Measurements from ENCODE around the gene ENSA. TPM values are rescaled to one million over a fixed set of nuclear protein-coding genes. Genes with fewer than 3 reads are reported as not detected.

The ENSA gene
- total RNA-seq, 5 donors from 2014 or later (not counting 1 experiment from before 2014, with no cell fraction given), result 108 to 158 (median 110) TPM

DNA sequence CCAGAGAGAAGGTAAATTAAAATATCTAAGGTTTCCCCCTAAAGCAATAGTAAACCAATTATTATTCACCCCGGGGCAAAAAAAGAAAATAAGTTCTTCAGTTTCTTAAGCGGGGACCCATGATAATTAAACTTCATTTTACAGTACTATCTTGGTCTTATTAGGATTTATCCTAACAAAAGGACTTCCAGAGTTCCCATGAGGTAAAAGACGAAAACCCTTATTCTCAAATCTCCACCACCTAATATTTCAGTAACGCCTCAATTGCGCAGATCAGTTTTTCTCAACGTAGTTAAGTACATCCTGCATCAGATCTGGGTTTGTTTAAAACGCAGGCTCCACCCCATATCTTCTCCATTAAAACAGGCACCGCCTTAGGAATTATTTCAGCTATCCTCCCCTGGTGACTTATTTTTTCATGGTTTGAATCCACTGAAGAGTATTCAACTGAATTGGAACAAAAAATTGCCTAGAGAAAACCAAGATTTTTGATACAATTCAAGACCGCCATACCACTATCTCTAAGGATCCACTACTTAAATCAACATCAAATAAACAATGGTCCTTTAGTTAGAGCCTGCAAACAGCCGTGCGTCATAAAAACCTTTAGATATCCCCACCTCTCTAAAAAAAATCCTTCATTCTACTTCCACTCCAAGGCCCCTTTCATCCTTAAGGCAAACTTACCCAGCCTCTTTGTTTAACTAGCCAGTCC is 51.7 kb downstream of the ENSA start:
- no peaks in the 10 kb centered on the region for H3K27me3 ChIP-seq (replicated peaks in 1 of 2; ENCODE audit: control insufficient read depth in 2 of 2, extremely low read depth in 1 of 2, insufficient read depth in 2 of 2, low read length in 1 of 2)
- H3K27ac ChIP-seq (ENCODE audit: low read length), result peak overlapping the region; percentile 82
- peaks cover 4 to 59% of the 10 kb centered on the region in 2 donors for H3K36me3 ChIP-seq (ENCODE audit: control insufficient read depth in 2 of 2, extremely low read depth in 1 of 2, insufficient read depth in 1 of 2, low read length in 1 of 2)
- Mint-ChIP-seq H3K27me3 (no peaks in the 10 kb centered on the region), H3K9me3 (no peaks in the 10 kb centered on the region), H3K36me3 (peaks cover 64% of the 10 kb centered on the region), H3K4me3 (peak overlapping the region; percentile 95 to 100 (median 99)), H3K4me1 (peaks cover 45 to 52% (median 48%) of the 10 kb centered on the region in 3 donors), H3K27ac (peak overlapping the region; percentile 96 to 98)
- ChIA-PET CTCF (interaction anchor here (1.3 to 12.6 kb wide), 5 partner anchors 14 to 52 kb away, joined by 3 to 170 read pairs (median 4); partner anchors contain the start of gene ENSA (in 1 of the 2)), POLR2A (interaction anchor here (0.6 to 11.0 kb wide), 13 partner anchors 10 to 691 kb away, joined by 3 to 255 read pairs (median 5); partner anchors contain the start of genes ENSA (in 1 of the 2) and GOLPH3L (in 1 of the 2))
- DNase-seq (peak in 15 of 35 experiments; percentile 27 to 71 (median 45)), ATAC-seq (replicated peaks in 1 of 4) (peak in 2 of 4 experiments; percentile 16 to 34)
- peak overlapping the region; percentile 77 to 100 for H3K4me3 ChIP-seq (ENCODE audit: control insufficient read depth in 1 of 2, extremely low read depth in 1 of 2, low read length in 1 of 2)
- H3K4me1 ChIP-seq (ENCODE audit: control insufficient read depth in 1 of 2, extremely low read depth in 1 of 2, insufficient read depth in 2 of 2, low read length in 2 of 2), result peaks cover 29 to 37% of the 10 kb centered on the region in 2 experiments
- no peaks in the 10 kb centered on the region for H3K9me3 ChIP-seq
- WGBS (ENCODE audit: insufficient coverage), result 2% methylated on average over 6 of the region's 11 CpGs

DNA sequence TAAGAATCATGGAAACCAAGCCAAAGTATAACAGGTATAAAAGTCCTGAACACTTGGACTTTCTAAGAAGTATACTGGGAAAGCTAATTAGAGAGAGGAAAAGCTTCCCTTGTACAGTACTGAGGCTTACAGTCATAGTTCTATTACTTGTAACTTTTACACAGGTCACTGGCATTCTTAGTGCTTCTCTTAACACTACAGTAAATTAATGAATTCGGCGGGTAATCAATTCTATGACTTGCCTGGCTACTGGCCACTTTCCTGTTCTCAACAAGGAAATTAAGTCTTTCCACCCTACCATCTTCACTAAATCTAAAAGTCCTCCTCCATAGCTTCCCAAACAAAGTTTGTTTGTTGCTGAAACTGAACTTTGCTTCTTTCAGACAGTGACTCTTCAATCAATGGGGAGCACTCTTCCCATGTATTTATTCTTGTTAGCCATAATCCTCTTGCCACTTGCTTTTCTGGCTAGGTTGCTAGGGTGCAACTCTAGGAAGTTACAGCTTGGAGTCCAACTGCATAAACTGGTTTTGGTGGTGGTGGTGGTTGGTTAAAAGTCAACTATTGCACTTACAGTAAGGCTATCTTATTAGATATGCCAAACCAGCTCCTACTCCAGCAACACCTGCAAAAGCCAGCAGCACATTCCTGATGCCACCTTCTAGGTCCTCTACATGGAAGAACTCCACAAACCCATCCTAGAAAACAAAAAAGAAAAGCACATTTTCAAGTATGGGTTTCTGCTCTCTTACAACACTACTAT is 52.4 kb downstream of the ENSA start:
- H3K9me3 ChIP-seq, result no peaks in the 10 kb centered on the region
- H3K27ac ChIP-seq (ENCODE audit: low read length), result peak overlapping the region; percentile 82
- no peaks in the 10 kb centered on the region for H3K27me3 Mint-ChIP-seq
- H3K4me1 Mint-ChIP-seq, result peaks cover 49 to 53% (median 52%) of the 10 kb centered on the region in 3 donors
- H3K4me3 Mint-ChIP-seq, result peak overlapping the region; percentile 95 to 100 (median 99)
- ATAC-seq (replicated peaks in 1 of 4), result no peak
- H3K9me3 Mint-ChIP-seq, result no peaks in the 10 kb centered on the region
- peaks cover 4 to 66% of the 10 kb centered on the region in 2 donors for H3K36me3 ChIP-seq (ENCODE audit: control insufficient read depth in 2 of 2, extremely low read depth in 1 of 2, insufficient read depth in 1 of 2, low read length in 1 of 2)
- DNase-seq, result peak in 1 of 35 experiments; percentile 27
- peak overlapping the region; percentile 96 to 98 for H3K27ac Mint-ChIP-seq
- POLR2A ChIA-PET, result interaction anchor here (0.8 to 11.0 kb wide), 14 partner anchors 9 to 690 kb away, joined by 3 to 255 read pairs (median 4); partner anchors contain the start of genes ENSA (in 1 of the 2) and GOLPH3L (in 1 of the 2)
- CTCF ChIA-PET, result interaction anchor here (1.3 to 12.6 kb wide), 6 partner anchors 10 to 52 kb away, joined by 3 to 170 read pairs (median 4); partner anchors contain the start of gene ENSA (in 1 of the 2)
- 0% methylated on average over 2 of the region's 2 CpGs for WGBS (ENCODE audit: insufficient coverage)
- H3K4me1 ChIP-seq (ENCODE audit: control insufficient read depth in 1 of 2, extremely low read depth in 1 of 2, insufficient read depth in 2 of 2, low read length in 2 of 2), result peaks cover 31 to 44% of the 10 kb centered on the region in 2 experiments
- H3K36me3 Mint-ChIP-seq, result peaks cover 68% of the 10 kb centered on the region
- H3K27me3 ChIP-seq (replicated peaks in 1 of 2; ENCODE audit: control insufficient read depth in 2 of 2, extremely low read depth in 1 of 2, insufficient read depth in 2 of 2, low read length in 1 of 2), result no peaks in the 10 kb centered on the region
- H3K4me3 ChIP-seq (ENCODE audit: control insufficient read depth in 1 of 2, extremely low read depth in 1 of 2, low read length in 1 of 2), result peak overlapping the region; percentile 77 to 100

DNA sequence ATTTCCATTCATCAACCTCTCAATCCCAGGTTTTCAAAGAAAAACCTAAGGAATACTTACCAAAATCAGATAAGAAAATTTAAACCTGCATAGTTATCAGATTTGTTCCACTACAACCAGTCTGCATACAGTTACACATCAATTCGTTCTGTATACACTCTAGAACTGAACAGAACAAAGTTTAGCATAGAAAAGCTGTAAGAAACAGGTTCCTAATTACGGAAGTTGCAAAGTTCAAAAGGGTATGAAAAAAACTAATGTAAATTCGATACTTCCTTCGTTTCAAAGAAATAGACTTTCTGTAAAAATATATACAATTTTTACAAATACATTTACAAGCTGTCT is 53.1 kb downstream of the ENSA start:
- CTCF ChIA-PET, result interaction anchor here (0.9 to 12.6 kb wide), 6 partner anchors 9 to 46 kb away, joined by 3 to 170 read pairs (median 4); no protein-coding TSS in a partner anchor
- ATAC-seq (replicated peaks in 1 of 4) (no peak), DNase-seq (peak in 1 of 35 experiments; percentile 13)
- WGBS (ENCODE audit: insufficient coverage), result no CpG with 5 or more reads among the region's 4 CpGs
- Histone ChIP-seq H3K4me3 (ENCODE audit: control insufficient read depth in 1 of 2, extremely low read depth in 1 of 2, low read length in 1 of 2) (peak overlapping the region; percentile 77 to 100), H3K4me1 (ENCODE audit: control insufficient read depth in 1 of 2, extremely low read depth in 1 of 2, insufficient read depth in 2 of 2, low read length in 2 of 2) (peaks cover 35 to 49% of the 10 kb centered on the region in 2 experiments), H3K27ac (ENCODE audit: low read length) (peak overlapping the region; percentile 82), H3K9me3 (no peaks in the 10 kb centered on the region), H3K36me3 (ENCODE audit: control insufficient read depth in 2 of 2, extremely low read depth in 1 of 2, insufficient read depth in 1 of 2, low read length in 1 of 2) (peaks cover 4 to 68% of the 10 kb centered on the region in 2 donors), H3K27me3 (replicated peaks in 1 of 2; ENCODE audit: control insufficient read depth in 2 of 2, extremely low read depth in 1 of 2, insufficient read depth in 2 of 2, low read length in 1 of 2) (no peaks in the 10 kb centered on the region)
- H3K36me3 Mint-ChIP-seq, result peaks cover 68% of the 10 kb centered on the region
- POLR2A ChIA-PET, result interaction anchor here (0.6 to 11.0 kb wide), 13 partner anchors 8 to 689 kb away, joined by 3 to 255 read pairs (median 5); partner anchors contain the start of genes ENSA (in 1 of the 2) and GOLPH3L (in 1 of the 2)
- no peaks in the 10 kb centered on the region for H3K27me3 Mint-ChIP-seq
- H3K4me3 Mint-ChIP-seq, result peak overlapping the region; percentile 95 to 100 (median 99)
- peaks cover 53 to 57% (median 56%) of the 10 kb centered on the region in 3 donors for H3K4me1 Mint-ChIP-seq
- H3K9me3 Mint-ChIP-seq, result no peaks in the 10 kb centered on the region
- H3K27ac Mint-ChIP-seq, result peak overlapping the region; percentile 96 to 98

DNA sequence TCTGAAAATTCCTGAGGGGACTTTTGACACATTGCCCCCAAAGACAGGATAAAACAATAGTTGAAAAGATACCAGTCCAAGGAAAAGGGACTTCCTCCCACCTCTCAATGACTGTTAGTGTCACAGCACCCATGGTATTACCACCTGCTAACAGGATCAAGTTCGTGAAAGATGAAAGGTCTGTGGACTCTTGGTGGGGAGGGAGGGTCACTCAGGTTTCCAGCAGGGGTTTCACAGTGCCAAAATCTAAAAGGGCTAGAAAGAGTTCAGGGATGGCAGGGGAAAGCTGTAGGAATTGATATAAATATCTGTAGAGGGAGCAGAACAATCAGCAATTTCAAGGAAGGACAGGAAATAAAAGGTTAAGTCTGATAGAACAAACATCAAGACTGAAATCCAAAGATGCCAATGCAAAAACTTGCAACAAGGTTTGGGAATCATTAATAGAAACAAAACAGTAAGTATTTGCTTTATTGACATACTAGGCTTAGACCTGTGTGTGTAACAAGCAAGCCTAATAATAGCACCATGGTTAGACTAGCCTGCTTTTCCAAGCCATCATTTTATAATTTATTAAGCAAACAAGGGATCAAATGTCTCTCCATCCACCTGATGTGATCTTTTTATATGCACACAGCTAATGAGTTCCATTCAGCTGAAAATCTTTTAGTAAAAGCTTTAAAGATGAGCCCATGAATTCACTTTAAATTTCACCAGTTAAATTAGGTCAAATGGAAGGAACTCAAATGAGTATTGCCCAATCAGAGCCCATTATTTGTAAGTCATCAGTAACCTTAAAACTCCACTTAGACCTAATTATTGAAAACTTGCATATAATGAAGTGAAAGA is 53.7 kb downstream of the ENSA start:
- no peaks in the 10 kb centered on the region for H3K9me3 Mint-ChIP-seq
- POLR2A ChIA-PET, result interaction anchor here (0.6 to 11.0 kb wide), 11 partner anchors 8 to 688 kb away, joined by 4 to 255 read pairs (median 6); partner anchors contain the start of genes ENSA (in 1 of the 2) and GOLPH3L (in 1 of the 2)
- Histone ChIP-seq H3K4me3 (ENCODE audit: control insufficient read depth in 1 of 2, extremely low read depth in 1 of 2, low read length in 1 of 2) (peak overlapping the region; percentile 77 to 100), H3K27ac (ENCODE audit: low read length) (peak overlapping the region; percentile 82), H3K4me1 (ENCODE audit: control insufficient read depth in 1 of 2, extremely low read depth in 1 of 2, insufficient read depth in 2 of 2, low read length in 2 of 2) (peaks cover 41 to 55% of the 10 kb centered on the region in 2 experiments), H3K36me3 (ENCODE audit: control insufficient read depth in 2 of 2, extremely low read depth in 1 of 2, insufficient read depth in 1 of 2, low read length in 1 of 2) (peaks cover 4 to 74% of the 10 kb centered on the region in 2 donors), H3K27me3 (replicated peaks in 1 of 2; ENCODE audit: control insufficient read depth in 2 of 2, extremely low read depth in 1 of 2, insufficient read depth in 2 of 2, low read length in 1 of 2) (no peaks in the 10 kb centered on the region), H3K9me3 (no peaks in the 10 kb centered on the region)
- CTCF ChIA-PET, result interaction anchor here (0.9 to 12.6 kb wide), 6 partner anchors 8 to 46 kb away, joined by 3 to 170 read pairs (median 4); no protein-coding TSS in a partner anchor
- ATAC-seq (replicated peaks in 1 of 4) (no peak), DNase-seq (peak in 1 of 35 experiments; percentile 20)
- H3K36me3 Mint-ChIP-seq, result peaks cover 72% of the 10 kb centered on the region
- no peaks in the 10 kb centered on the region for H3K27me3 Mint-ChIP-seq
- WGBS (ENCODE audit: insufficient coverage), result no CpG with 5 or more reads among the region's 1 CpG
- peak overlapping the region; percentile 95 to 100 (median 99) for H3K4me3 Mint-ChIP-seq
- peaks cover 55 to 59% (median 58%) of the 10 kb centered on the region in 3 donors for H3K4me1 Mint-ChIP-seq
- peak overlapping the region; percentile 96 to 98 for H3K27ac Mint-ChIP-seq

- Histone ChIP-seq H3K27ac (ENCODE audit: low read length) (peak overlapping the region; percentile 82), H3K4me3 (ENCODE audit: control insufficient read depth in 1 of 2, extremely low read depth in 1 of 2, low read length in 1 of 2) (peak overlapping the region; percentile 77 to 100), H3K9me3 (no peaks in the 10 kb centered on the region), H3K36me3 (ENCODE audit: control insufficient read depth in 2 of 2, extremely low read depth in 1 of 2, insufficient read depth in 1 of 2, low read length in 1 of 2) (peaks cover 4 to 78% of the 10 kb centered on the region in 2 donors), H3K4me1 (ENCODE audit: control insufficient read depth in 1 of 2, extremely low read depth in 1 of 2, insufficient read depth in 2 of 2, low read length in 2 of 2) (peaks cover 46 to 56% of the 10 kb centered on the region in 2 experiments), H3K27me3 (replicated peaks in 1 of 2; ENCODE audit: control insufficient read depth in 2 of 2, extremely low read depth in 1 of 2, insufficient read depth in 2 of 2, low read length in 1 of 2) (no peaks in the 10 kb centered on the region)
- 0% methylated on average over 1 of the region's 4 CpGs for WGBS (ENCODE audit: insufficient coverage)
- POLR2A ChIA-PET, result interaction anchor here (0.5 to 11.0 kb wide), 8 partner anchors 11 to 141 kb away, joined by 3 to 255 read pairs (median 6); partner anchors contain the start of gene ENSA (in 1 of the 2)
- DNase-seq (peak in 1 of 35 experiments; percentile 19), ATAC-seq (replicated peaks in 1 of 4) (no peak)
- CTCF ChIA-PET, result interaction anchor here (0.9 to 12.6 kb wide), 4 partner anchors 9 to 46 kb away, joined by 3 to 170 read pairs (median 6); no protein-coding TSS in a partner anchor
- Mint-ChIP-seq H3K27me3 (no peaks in the 10 kb centered on the region), H3K9me3 (no peaks in the 10 kb centered on the region), H3K4me1 (peaks cover 55 to 59% (median 58%) of the 10 kb centered on the region in 3 donors), H3K4me3 (peak overlapping the region; percentile 95 to 100 (median 99)), H3K27ac (peak overlapping the region; percentile 96 to 98), H3K36me3 (peaks cover 75% of the 10 kb centered on the region)
Measured at GRCh38 chr1:150575072-150575489, 54.3 kb downstream of the ENSA start.

Measured in T-cell (primary cell).